Measurements from ENCODE around the gene CDV3.
A peak's percentile ranks its signal among the peaks of the same experiment; 100 is the strongest.

The CDV3 gene

DNA sequence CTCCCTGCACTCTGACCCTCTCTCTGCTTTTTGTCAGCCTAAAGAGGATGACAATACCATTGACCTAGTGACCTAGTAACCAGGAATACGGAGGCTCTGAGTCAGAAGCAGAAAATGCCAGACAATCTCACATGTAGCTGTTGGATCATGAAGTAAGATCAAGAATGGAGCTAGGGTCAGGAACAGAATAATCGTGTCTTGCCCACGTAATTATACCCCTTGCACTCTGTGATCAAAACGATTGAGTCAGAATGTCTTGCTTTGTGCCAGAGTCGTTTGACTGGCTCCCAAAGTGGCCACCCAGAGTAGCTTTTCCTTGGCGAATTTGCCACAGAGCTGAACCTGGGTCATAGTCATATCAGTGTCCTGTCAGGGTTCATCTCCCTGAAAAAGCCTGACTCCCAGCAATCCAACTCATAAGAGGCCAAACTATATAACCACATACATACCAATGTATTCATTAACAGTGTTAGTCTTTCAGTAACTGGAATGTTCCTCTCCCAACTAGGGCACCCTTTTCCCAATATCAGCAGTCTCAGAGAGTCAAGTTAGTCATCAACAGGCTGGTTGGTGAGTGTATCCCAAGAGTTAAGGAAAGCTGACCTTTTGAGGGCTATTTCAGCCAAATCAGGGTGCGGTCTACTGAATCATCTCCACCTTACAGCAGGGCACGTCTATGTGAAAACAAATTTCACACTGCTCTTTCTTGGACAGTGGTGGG, 5.0 kb upstream of the CDV3 start:
- DNase-seq (ENCODE audit: low read depth in 2 of 2), result no peak

DNA sequence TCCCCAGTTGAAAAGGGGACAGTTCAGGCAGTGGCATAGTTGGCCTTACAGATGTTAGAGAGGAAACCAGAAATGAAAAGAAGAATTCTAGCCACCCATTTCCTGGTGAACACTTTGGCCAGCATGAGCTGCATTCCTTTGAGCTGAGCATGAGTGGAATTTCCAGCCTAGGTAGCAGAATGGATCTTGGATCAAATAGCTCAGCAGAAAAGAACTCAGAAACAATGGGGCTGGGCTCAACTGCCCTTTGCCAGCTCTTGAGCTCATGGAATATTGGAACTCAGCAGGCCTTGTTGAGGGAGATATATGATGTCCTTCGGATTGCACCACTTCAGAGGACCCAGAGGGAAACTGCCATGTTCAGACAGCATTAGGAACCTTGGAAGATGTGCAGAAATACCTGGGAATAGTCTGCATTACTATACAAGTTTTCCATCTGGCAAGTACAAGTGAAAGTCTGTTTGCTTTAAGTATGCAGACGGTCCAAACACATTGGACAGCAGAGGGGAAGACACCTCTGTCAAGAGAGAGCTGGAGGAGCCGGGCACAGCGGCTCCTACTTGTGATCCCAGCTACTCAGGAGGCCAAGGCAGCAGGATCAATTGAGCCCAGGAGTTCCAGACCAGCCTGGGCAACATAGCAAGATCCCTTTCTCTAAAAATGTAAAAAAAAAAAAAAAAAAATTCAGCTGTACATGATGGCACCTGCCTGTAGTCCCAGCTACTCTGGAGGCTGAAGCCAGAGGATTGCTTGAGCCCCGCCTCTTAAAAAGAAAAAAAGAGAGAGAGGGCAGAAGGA, 3.1 kb upstream of the CDV3 start:
- no peak for DNase-seq (ENCODE audit: low read depth in 2 of 2)

DNA sequence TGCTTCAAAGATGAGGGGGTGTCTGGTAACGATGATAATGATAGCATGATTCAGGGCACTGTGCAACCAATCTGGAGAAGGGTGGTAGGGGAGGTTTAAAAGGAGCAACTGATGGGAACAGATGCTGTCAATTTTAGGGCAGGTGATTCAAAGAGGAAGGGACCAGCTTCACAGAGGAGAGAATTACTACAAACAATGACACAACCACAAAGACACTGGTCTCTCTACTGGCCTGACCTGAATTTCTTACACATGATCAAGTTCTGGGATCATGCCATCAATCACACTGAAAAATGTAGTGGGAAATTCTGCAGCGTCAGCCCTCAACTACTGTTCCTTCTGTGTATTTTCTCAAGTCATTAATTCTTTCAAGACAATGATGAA, 2.6 kb upstream of the CDV3 start:
- DNase-seq (ENCODE audit: low read depth in 2 of 2), result no peak

GRCh38 chr3:133572158-133573053, 1.1 kb upstream of the CDV3 start:
- DNase-seq (ENCODE audit: low read depth in 2 of 2), result no peak

DNA sequence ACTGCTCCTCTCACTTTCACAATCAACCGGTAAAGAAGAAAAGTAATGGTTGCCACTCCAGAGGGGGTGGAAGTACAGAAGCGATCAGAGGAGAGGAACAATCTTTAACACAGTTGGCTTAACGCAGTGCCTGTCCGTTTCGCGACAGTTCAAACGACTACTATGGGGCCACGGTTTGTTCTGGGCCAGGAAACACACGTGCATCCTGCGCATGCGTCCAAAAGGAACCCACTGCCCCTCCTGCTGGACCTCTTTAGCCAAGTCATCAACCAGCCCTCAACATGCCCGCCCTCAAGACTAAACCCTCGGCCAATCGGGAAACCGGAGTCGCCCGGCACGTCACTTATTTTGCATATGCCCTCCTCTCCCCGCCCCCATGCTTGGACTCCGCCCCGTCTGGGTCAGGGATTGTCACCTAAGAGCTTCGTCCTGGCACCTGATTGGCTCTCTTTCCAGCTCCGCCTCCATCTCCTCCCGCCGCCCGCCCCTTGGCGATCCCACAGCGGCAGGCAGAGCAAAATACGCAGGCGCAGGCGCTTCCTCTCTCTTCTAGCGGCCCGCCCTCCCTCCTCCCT, 345 bp upstream of the CDV3 start:
- peak; percentile 100 for DNase-seq (ENCODE audit: low read depth in 2 of 2)

DNA sequence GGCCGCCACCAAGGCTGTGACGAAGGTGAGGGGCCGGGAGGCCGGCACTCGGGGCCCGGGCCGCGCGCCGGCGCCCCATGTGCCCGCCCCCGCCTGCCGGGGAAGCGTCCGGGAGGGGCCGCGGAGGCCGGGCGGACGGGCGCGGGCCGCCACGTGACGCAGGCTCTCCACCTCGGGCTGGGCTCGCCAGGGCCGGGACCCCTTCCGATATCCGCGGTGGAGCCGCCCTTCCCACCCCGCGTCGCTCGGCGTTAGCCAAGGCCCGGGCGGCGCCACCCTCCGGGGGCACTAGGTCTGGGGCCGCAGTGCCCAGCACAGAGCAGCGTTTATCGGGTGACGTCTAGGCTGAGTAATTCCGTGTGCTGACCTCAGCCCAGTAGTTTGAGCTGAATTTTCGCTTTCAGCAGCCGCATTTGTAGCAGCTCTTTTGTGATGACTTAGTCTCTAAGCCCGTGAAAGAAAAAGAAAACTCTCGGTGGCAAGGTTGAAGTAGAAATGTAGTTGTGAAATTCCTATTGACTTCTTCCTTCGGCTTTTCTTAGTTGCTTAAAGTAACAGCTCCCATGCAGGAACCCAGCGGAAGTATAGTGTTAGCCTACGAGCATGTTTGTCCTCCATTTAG, 885 bp downstream of the CDV3 start:
- DNase-seq (ENCODE audit: low read depth in 2 of 2), result peak; percentile 46 to 53

DNA sequence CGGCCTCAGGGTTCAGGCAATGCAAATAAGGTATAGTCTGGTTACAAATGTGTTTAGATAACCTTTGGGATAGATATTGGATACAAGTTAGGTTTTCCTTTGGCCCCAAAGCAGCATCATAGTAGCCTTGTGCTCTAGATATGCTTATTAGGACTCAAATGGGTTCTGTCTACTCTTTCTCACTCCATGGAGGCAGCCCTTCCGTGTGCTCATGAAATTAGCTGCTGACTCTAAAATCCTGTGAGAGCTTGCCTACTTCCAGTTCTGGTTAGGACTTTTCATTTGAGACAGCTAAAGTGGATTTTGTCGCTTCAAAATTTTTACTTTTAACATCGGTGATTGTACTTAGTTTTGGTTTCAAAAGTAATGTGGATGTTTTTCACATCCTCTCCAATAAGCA, 1.6 kb downstream of the CDV3 start:
- no peak for DNase-seq (ENCODE audit: low read depth in 2 of 2)

DNA sequence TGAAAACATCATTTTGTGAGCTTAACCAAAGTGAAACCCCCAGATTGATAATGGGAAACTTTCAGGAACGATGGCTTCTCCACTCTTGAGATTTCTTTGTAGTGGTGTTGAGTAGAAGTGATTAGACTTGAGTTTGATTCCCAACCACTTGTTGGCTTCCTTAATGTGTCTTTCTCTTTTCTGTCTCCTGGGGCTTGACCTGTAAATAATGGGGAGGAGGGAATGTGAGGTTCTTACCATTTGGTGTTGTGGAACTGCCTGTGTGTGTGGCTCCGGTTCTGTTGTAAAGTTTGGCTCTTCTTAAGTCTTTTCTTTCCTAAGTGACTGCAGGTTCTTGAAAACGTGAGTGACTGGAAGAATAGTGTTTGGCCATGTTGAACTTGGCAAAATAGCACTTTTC, 2.7 kb downstream of the CDV3 start:
- DNase-seq (ENCODE audit: low read depth in 2 of 2), result no peak

- DNase-seq (ENCODE audit: low read depth in 2 of 2), result no peak
These were observed 5.2 kb downstream of the CDV3 start for GRCh38 chr3:133578548-133579191.

- DNase-seq (ENCODE audit: low read depth in 2 of 2), result no peak
These were observed 9.9 kb downstream of the CDV3 start for GRCh38 chr3:133583396-133583795.

DNA sequence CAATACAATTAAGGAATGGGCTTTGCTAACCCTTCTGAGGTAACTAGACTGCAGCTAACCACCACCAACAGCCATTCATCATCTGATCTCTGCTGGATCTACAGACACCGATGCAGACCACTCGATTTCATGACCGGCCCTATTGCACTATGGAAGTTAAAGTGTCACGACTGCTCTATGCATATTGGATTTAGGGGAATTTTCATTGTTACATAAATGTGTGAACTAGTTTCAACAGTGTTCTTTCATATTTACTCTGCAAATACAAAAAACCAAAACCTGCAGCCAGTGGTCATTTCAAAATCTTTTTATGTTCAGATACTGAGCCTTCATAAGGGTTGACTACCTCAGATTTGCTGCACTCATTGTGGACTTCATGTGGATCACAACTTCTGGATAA, 14.5 kb downstream of the CDV3 start:
- no peak for DNase-seq (ENCODE audit: low read depth in 2 of 2)

DNA sequence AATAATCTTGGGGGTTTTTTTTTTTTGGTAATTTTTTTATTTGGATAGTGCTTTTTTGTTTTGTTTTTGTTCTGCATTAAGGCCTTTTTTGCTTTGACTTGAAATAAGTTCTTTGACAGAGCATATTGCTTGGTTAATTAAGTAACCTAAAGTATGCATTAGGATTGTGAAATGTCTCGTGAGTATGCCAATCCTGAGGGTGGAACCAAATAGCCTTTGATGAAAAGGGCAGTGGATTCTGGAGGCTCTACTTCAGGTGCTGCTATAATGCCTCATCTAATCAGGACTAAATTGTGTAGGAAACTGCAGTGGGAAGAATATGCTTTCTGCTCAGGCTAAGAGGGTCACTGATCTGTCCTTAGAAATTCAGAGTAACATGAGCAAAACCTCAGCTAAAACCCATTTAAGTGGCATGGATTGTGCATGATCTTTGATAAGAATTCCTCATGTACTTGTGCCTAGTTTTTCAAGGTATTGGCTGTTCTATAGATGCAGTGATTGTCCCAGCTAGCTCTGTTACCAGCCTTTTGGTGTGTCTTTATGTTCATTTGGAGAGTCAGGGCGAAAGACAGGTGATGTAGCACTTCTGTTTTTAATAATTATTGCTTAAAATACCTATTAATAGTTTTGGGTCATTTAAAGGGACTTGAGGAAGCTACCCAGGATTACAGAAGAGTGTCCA, 15.4 kb downstream of the CDV3 start:
- DNase-seq (ENCODE audit: low read depth in 2 of 2), result no peak

DNA sequence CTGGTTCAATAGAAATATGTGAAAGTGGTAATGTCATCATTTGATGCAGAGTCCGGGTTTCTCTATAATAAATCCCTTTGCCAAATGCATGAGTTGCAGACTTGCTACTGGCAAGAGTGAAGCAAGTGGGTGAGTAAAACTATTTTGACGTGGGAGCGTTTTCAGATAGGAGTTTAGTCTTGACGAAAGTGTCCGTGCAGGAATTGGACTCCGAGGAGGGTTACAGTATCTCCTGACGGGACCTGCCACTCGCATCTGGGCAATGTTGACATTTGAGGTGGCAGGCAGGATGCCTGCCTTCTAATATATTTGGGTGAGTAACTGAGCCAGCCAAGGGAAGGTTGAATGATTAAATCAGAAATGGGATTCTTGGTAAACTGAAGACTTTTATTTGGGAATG, 16.0 kb downstream of the CDV3 start:
- no peak for DNase-seq (ENCODE audit: low read depth in 2 of 2)

DNA sequence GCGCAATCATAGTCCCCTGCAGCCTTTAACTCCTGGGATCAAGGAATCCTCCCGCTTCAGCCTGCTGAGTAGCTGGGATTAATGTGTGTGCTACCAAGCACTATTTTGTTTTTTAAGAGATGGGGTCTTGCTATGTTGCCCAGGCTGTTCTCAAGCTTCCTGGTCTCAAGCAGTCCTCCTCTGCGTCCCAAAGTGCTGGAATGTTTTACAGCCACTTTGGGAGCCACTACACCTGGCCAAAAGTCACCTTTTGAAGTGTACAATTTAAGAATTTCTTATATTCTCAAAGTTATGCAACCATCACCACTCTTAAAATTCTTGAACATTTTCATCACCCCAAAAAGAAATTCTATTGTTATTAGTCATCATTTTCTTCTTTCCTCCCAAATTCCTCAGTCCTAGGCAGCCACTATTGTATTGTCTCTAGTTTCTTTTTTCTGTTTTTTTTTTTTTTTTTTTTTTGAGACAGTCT, 17.8 kb downstream of the CDV3 start:
- DNase-seq (ENCODE audit: low read depth in 2 of 2), result no peak

- DNase-seq (ENCODE audit: low read depth in 2 of 2), result no peak
These were observed 19.4 kb downstream of the CDV3 start for GRCh38 chr3:133592843-133593242.

GRCh38 chr3:133593243-133593642, 19.8 kb downstream of the CDV3 start:
- no peak for DNase-seq (ENCODE audit: low read depth in 2 of 2)

- DNase-seq (ENCODE audit: low read depth in 2 of 2), result no peak
These were observed 21.9 kb downstream of the CDV3 start for GRCh38 chr3:133595341-133595740.

DNA sequence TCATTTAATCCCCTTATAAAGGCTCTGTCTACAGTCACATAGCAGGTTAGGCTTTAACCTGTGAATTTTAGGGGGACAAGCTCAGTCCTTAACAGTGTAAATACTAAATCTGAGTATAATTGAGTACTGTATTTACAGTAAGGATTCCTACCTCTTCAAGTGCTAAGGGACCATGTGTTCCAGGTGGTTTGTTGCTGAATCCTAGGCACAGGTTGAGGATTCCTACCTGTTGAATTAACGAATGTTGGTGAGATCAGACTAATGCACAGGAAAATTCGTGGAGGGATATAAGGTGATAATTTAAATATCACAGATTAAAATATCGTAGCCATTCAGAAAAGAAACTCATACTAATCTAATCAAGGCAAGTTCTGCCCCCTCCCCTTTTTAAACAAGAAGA, 24.9 kb downstream of the CDV3 start:
- no peak for DNase-seq (ENCODE audit: low read depth in 2 of 2)

DNA sequence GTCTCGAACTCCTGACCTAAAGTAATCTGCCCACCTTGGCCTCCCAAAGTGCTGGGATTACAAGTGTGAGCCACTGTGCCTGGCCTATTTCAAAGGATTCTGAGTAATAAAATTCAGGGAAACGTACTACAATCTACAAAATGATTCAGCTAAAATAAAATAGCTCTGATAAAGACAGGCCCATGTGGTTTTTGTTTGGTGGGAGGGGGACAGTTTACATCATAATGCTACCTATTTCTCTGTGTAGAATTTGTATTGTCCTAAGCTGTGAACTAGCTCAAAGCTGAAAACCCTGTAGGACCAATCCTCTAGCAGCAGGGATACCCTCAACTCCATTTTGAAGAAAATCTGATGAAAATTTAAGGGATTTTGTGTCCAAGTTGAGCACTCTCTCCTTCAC, 25.8 kb downstream of the CDV3 start:
- DNase-seq (ENCODE audit: low read depth in 2 of 2), result no peak

DNA sequence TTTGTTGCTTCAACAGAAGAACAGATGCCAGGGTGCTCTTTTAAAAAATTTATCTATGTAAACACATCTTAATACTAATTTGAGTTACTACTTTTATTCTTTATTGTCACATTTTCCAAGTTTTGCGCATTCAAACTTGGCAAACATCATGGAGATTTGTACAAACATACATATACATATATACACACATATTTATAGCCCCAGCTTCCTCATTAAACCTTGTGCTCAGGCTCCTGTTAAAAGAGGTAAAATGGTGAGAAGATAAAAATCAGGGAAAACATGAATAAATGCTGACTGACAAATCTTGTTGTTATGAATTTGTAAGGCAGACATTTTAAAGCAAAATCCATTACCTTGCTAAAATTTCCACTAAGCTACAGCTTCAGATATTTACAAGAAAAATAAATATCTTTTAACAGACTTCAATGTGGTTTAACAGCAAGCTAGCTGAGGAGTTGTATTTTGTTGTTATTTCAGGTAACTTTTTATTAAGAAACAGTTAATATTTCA, 27.1 kb downstream of the CDV3 start:
- no peak for DNase-seq (ENCODE audit: low read depth in 2 of 2)

Data from stimulated activated CD8-positive, alpha-beta memory T cell treated with anti-CD3 and anti-CD28 coated beads, Interleukin-2, amount 100 ng/mL, for 1 hour (primary cell).